Activated T-cell treated with anti-CD3 and anti-CD28 coated beads for 48 hours (primary cell): ENCODE results near the gene SLC35E4.
"Not testable (repeated sequence)": the region's sequence is repeated elsewhere in the genome, so short reads cannot be mapped to it uniquely, and the experiment has no call there.

Source experiments
- DNase-seq: peaks from one replicate; pipeline ENCODE4 v3.0.0-alpha.2; 2020; ENCODE audit warnings: low read depth

SLC35E4 gene

GRCh38 chr22:30650508-30651116, 15.0 kb downstream of the SLC35E4 start:
- no peak for DNase-seq

GRCh38 chr22:30652852-30653251, 17.3 kb downstream of the SLC35E4 start:
- DNase-seq: no peak

- no peak for DNase-seq
Measured at GRCh38 chr22:30654361-30654760, 18.8 kb downstream of the SLC35E4 start.

- no peak for DNase-seq
Measured at GRCh38 chr22:30655532-30655931, 20.0 kb downstream of the SLC35E4 start.

- no peak for DNase-seq
Measured at GRCh38 chr22:30662040-30662439, 26.5 kb downstream of the SLC35E4 start.

- no peak for DNase-seq
Measured at GRCh38 chr22:30664798-30665197, 29.2 kb downstream of the SLC35E4 start.

GRCh38 chr22:30665266-30665665, 29.7 kb downstream of the SLC35E4 start:
- DNase-seq: no peak

GRCh38 chr22:30665786-30666185, 30.2 kb downstream of the SLC35E4 start:
- DNase-seq: no peak

GRCh38 chr22:30667107-30667493, 31.5 kb downstream of the SLC35E4 start:
- DNase-seq: no peak

- DNase-seq: peak; percentile 93
Measured at GRCh38 chr22:30667494-30668385, 32.2 kb downstream of the SLC35E4 start, which contains the start of gene DUSP18. DUSP18 (minus strand) TSS chr22:30667875; CDS start chr22:30664003, 3,872 bp downstream.

GRCh38 chr22:30668386-30668710, 32.8 kb downstream of the SLC35E4 start:
- no peak for DNase-seq

- no peak for DNase-seq
Measured at GRCh38 chr22:30671071-30671470, 35.5 kb downstream of the SLC35E4 start.

- DNase-seq: no peak
Measured at GRCh38 chr22:30673136-30673535, 37.6 kb downstream of the SLC35E4 start.

GRCh38 chr22:30674482-30674881, 38.9 kb downstream of the SLC35E4 start:
- no peak for DNase-seq

GRCh38 chr22:30675436-30675835, 39.9 kb downstream of the SLC35E4 start:
- no peak for DNase-seq

GRCh38 chr22:30676565-30676964, 41.0 kb downstream of the SLC35E4 start:
- not testable (repeated sequence) for DNase-seq

GRCh38 chr22:30679895-30680690, 44.5 kb downstream of the SLC35E4 start:
- DNase-seq: not testable (repeated sequence)

- no peak for DNase-seq
Measured at GRCh38 chr22:30680991-30681770, 45.6 kb downstream of the SLC35E4 start.

- no peak for DNase-seq
Measured at GRCh38 chr22:30681831-30682230, 46.2 kb downstream of the SLC35E4 start.

- DNase-seq: no peak
Measured at GRCh38 chr22:30685178-30685577, 49.6 kb downstream of the SLC35E4 start.

GRCh38 chr22:30687358-30687757, 51.8 kb downstream of the SLC35E4 start:
- DNase-seq: no peak

GRCh38 chr22:30689622-30690021, 54.0 kb downstream of the SLC35E4 start:
- DNase-seq: no peak
